Coronary artery (tissue), 2 donors: ENCODE results near the gene TPSB2.

Source experiments
- DNase-seq: peaks from one replicate; pipeline ENCODE4 v3.0.0-alpha.2; 2017; ENCODE audit warnings: low spot score
- H3K27ac ChIP-seq, 2 donors: fragments of 200-600 bp; sonication (generic); one replicate each; pipeline ENCODE4 v1.5.1; 2016 to 2019
- H3K4me3 ChIP-seq: fragments of 200-600 bp; sonication (generic); 2 replicates; pipeline ENCODE4 v1.5.1; 2016; ENCODE audit warnings: mild to moderate bottlenecking, moderate library complexity
- TF ChIP-seq, protein P1 (sequence below): fragments of 200-600 bp; sonication (generic); IDR thresholded peaks from one replicate; pipeline ENCODE4 v1.5.1; 2019; ENCODE audit warnings: antibody characterized with exemption

TPSB2 gene

DNA sequence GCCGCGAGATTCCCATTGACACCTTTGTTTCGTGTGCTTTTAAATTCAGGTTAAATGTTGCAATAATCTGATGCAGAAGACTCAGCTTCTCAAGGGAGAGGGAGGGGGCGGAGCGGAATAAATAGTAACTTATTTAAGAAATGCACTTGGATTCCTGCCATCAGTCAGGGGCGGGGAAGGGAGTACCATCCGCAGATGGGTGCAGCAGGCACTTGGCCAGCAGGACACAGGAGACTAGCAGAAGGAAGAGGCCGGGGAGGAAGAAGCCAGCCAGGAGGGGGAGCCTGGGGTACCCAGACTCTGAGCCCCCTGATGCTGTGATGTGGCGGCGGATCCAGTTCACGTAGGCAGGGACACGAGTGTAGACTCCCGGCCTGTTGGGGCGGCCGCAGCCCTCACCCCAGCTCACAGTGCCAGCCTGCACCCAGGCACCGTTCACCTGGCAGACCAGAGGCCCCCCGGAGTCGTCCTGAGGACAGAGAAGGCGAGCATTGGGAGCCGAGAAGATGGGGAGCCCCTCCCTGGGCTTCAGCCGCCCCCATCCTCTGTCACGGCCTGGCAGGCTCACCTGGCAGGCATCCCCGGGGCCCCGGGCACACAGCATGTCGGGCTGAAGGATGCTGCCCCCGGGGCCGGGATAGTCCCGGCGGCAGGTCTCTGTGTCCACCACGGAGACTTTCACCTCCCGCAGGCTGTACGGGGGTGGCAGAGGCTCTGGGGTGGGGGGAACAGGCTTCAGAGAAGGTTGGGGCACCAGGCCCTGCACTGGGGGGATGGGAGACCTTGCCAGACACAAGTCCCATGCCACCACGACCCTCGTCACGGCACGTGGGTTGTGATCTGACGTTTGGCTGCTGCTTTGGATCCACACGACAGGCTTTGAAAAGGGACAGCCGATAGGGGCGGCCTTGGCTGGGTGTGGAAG is 8.1 kb downstream of the TPSB2 start:
- TF ChIP-seq, protein P1, sequence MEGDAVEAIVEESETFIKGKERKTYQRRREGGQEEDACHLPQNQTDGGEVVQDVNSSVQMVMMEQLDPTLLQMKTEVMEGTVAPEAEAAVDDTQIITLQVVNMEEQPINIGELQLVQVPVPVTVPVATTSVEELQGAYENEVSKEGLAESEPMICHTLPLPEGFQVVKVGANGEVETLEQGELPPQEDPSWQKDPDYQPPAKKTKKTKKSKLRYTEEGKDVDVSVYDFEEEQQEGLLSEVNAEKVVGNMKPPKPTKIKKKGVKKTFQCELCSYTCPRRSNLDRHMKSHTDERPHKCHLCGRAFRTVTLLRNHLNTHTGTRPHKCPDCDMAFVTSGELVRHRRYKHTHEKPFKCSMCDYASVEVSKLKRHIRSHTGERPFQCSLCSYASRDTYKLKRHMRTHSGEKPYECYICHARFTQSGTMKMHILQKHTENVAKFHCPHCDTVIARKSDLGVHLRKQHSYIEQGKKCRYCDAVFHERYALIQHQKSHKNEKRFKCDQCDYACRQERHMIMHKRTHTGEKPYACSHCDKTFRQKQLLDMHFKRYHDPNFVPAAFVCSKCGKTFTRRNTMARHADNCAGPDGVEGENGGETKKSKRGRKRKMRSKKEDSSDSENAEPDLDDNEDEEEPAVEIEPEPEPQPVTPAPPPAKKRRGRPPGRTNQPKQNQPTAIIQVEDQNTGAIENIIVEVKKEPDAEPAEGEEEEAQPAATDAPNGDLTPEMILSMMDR = no peak
- H3K4me3 ChIP-seq = no peak overlapping the region
- no peak overlapping the region for H3K27ac ChIP-seq
- DNase-seq = no peak

DNA sequence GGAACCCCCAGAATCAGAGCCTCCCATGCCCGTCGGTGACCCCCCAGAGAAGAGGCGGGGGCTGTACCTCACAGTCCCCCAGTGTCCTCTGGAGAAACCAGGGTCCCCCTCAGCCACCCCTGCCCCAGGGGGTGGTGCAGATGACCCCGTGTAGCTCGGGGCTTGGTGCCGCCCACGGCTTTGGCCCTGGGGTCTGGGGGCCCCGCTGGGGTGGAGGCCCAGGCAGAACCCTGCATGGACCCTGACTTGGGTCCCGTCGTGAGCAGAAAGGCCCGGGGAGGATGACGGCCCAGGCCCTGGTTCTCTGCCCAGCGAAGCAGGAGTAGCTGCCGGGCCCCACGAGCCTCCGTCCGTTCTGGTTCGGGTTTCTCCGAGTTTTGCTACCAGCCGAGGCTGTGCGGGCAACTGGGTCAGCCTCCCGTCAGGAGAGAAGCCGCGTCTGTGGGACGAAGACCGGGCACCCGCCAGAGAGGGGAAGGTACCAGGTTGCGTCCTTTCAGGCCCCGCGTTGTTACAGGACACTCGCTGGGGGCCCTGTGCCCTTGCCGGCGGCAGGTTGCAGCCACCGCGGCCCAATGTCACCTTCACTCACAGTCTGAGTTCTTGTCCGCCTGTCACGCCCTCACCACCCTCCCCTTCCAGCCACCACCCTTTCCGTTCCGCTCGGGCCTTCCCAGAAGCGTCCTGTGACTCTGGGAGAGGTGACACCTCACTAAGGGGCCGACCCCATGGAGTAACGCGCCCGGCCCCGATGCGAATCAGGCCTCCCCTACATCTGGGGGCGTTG is 8.9 kb downstream of the TPSB2 start:
- no peak for DNase-seq
- Histone ChIP-seq H3K27ac (no peak overlapping the region), H3K4me3 (no peak overlapping the region)
- TF ChIP-seq, protein P1 = no peak

DNA sequence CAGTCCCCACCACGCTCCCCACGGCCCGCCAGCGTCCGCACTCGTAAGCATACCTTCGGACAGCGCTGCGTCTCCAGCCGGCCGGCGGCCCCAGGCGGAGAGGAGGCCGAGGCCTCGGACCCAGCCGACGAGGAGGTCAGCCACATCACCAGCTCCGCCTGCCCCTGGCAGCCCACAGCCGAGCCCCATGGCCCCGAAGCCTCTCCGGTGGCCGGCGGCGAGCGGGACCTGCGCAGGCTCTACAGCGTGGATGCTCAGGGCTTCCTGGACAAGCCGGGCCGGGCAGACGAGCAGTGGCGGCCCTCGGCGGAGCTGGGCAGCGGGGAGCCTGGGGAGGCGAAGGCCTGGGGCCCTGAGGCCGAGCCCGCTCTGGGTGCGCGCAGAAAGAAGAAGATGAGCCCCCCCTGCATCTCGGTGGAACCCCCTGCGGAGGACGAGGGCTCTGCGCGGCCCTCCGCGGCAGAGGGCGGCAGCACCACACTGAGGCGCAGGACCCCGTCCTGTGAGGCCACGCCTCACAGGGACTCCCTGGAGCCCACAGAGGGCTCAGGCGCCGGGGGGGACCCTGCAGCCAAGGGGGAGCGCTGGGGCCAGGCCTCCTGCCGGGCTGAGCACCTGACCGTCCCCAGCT is 9.8 kb downstream of the TPSB2 start:
- no peak for DNase-seq
- Histone ChIP-seq H3K4me3 (no peak overlapping the region), H3K27ac (no peak overlapping the region)
- TF ChIP-seq, protein P1 = no peak

DNA sequence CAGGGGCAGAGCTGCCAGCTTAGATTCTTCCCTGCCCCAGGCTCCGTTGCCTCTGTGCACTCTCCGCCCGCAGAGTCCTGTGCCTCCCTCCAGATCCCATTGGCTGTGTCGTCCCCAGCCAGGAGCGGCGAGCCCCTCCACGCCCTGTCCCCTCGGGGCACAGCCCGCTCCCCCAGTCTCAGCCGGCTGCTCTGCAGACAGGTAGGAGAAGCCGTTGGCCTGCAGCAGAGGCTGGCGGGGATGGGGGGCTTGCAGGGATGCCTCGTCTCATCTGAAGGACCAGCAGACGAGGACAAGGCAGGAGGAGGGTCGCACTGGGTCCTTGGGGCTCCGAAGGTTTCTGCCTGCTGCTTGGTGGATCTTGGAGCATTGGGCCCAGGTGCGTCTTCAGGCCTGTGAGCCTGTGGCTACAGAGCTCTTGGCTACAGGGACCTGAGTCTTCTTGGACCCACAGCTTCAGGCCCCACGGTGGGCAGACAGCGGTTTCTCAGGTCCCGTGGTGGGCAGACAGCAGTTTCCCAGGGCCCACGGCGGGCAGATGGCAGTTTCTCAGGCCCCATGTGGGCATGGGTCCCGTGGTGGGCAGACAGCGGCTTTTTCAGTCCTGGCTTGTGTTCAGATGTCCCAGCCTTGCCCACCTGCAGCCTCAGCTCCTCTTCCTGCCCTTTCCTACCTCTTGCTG is 10.9 kb downstream of the TPSB2 start:
- DNase-seq = no peak
- no peak overlapping the region for H3K27ac ChIP-seq
- TF ChIP-seq, protein P1 = no peak
- H3K4me3 ChIP-seq = no peak overlapping the region

DNA sequence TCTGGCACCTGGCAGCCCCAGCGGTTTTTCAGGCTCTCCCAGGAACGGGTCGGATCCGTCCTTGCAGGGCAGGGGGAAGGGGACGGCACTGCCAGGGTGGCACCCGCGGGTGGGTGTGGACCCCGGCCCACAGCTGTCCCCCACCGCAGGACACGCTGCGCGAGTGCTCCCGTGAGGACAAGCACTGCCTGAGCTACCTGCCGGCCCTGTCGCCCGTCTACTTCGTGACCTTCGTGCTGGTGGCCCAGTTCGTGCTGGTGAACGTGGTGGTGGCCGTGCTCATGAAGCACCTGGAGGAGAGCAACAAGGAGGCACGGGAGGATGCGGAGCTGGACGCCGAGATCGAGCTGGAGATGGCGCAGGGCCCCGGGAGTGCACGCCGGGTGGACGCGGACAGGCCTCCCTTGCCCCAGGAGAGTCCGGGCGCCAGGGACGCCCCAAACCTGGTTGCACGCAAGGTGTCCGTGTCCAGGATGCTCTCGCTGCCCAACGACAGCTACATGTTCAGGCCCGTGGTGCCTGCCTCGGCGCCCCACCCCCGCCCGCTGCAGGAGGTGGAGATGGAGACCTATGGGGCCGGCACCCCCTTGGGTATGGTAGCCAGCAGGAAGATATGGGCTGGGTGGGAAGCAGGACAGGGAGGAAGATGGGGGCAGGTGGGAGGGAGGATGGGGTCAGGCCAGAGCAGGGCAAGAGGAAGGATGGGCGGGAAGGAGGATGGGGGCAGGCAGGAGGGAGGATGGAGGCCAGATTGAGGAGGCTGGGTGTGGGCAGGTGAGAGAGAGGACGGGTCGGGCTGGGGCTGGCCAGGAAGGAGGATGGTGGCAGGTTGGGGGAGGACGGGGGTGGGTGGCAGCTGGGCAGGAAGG is 11.7 kb downstream of the TPSB2 start:
- no peak for DNase-seq
- Histone ChIP-seq H3K4me3 (no peak overlapping the region), H3K27ac (no peak overlapping the region)
- TF ChIP-seq, protein P1 = no peak

DNA sequence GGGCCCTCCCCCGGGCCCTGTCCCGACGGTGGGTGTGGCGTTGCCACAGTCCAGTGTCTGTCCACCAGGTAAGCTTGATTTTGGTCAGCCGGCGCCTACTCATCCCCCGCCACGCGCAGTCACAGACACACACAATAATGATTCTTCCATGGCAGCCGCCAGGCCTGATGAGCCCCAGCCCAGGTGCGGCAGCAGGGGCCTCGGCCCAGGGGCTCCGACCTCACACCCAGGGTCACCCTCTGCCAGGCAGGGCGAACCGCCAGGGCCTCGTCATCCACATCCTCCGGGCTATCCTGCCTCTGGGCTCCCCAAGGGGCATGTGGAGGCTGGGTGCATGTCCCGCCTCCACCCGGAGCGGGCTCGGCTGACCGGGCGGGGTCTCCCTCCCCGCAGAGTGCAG is 12.5 kb downstream of the TPSB2 start:
- Histone ChIP-seq H3K27ac (no peak overlapping the region), H3K4me3 (no peak overlapping the region)
- TF ChIP-seq, protein P1 = no peak
- DNase-seq = no peak
